GM10266 (cell line): ENCODE measurements around the gene RABEP2.
A peak's percentile ranks its signal among the peaks of the same experiment; 100 is the strongest.
"Not testable (repeated sequence)": the region's sequence is repeated elsewhere in the genome, so short reads cannot be mapped to it uniquely, and the experiment has no call there.

Experiments
- DNase-seq: peaks from one replicate; pipeline ENCODE4 v3.0.0; 2012; ENCODE audit errors: extremely low spot score
- TF ChIP-seq, protein P1 (sequence below): IDR thresholded peaks from 2 replicates; pipeline ENCODE4 v1.5.1; 2012; ENCODE audit warnings: mild to moderate bottlenecking, low read depth; ENCODE audit not compliant: control insufficient read depth, insufficient read depth; ENCODE audit errors: missing control alignments

Gene RABEP2

DNA sequence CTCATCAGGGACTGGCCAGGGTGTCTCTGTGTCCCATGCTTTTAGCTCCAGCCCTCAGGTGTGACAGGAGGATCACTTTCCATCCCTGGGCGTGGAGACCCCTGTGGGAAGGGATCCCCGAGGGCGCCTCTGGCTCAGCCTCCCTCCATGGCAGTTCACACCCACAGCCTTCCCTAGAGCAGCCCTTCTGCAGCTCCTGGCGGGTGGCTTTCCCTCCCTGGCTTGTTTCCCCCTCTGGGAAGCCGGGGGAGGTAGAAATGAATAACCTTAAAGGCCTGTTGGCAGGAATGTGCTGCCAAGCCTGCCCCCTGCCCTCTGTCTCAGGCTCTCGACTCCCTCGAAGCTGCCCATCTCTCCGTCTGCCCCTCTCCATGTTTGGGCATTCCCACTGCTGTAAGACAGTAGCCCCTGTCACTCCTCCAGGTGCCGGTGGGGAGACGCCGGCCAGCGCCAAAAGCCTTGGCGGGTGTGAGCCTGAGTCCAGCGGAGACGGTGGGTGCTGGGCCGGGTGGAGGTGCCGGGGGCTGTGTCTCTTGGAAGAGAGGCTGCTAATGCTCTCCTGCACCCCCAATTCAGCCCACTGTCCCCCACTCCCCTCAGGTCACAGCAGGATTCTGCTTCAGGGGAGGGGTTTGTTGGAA lies 48.9 kb downstream of the RABEP2 start:
- DNase-seq, result no peak
- TF ChIP-seq, protein P1, sequence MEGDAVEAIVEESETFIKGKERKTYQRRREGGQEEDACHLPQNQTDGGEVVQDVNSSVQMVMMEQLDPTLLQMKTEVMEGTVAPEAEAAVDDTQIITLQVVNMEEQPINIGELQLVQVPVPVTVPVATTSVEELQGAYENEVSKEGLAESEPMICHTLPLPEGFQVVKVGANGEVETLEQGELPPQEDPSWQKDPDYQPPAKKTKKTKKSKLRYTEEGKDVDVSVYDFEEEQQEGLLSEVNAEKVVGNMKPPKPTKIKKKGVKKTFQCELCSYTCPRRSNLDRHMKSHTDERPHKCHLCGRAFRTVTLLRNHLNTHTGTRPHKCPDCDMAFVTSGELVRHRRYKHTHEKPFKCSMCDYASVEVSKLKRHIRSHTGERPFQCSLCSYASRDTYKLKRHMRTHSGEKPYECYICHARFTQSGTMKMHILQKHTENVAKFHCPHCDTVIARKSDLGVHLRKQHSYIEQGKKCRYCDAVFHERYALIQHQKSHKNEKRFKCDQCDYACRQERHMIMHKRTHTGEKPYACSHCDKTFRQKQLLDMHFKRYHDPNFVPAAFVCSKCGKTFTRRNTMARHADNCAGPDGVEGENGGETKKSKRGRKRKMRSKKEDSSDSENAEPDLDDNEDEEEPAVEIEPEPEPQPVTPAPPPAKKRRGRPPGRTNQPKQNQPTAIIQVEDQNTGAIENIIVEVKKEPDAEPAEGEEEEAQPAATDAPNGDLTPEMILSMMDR, result no peak

DNA sequence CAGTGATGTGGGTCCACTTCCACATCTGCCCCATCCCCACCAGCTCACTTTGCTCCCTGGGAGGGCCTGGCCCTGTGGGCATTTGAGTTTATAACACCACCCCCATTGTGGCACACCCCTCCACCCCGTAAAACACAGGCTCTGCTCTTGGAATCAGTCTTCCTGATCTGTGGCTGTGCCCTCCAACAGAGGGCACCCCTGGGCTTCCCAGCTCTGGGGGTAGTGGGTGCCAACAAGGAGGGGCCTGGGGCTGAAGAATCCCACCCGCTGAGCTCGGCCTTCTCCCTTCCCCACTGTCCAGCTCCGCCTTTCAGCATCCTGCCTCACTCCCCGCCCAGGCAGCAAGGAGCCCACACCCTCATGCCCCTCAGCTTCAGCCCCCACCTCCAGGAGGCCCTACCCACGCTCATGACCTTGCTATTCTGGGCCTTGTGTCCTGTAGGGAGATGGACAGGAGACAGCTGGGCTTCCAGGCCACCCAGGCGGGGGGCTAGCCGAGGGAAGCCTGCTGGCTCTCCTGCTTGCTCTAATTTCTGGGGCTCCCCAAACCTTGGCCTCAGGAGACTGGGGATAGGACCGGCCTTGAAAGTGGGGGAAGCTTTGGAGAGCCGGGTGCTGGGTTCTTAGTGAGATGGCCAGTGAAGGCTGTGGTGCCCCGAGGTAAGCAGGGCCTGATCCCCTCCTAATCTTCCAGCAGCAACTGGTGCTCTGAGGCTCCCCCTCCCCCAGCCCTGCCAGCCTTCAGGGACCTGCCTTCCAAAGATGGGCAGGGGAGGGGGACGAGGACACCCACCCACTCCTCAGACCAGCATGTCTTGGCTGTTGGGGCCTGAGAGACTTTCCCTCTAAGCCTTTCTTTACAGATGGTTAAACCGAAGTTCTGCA lies 49.7 kb downstream of the RABEP2 start:
- TF ChIP-seq, protein P1, result peak; percentile 17
- DNase-seq, result no peak

DNA sequence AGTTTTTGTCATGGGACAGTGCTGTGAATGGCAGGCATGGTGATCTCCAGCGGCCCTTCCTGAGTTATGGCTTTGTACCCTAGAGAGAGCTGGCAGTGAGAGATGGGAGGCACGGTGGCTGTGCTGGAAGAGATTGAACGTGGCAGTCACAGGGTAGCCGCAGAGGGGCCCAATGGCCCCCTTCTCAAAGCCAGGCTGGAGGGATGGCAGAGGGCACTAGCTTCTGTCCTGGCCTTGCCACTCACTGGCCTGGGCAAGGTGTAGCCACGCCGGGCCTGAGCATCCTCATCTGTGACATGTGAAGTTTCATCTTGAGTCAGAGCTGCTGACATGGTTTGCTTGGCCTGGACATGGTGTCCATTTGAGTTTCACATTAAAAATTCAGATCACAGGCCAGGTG lies 50.6 kb downstream of the RABEP2 start:
- TF ChIP-seq, protein P1, result no peak
- no peak for DNase-seq

DNA sequence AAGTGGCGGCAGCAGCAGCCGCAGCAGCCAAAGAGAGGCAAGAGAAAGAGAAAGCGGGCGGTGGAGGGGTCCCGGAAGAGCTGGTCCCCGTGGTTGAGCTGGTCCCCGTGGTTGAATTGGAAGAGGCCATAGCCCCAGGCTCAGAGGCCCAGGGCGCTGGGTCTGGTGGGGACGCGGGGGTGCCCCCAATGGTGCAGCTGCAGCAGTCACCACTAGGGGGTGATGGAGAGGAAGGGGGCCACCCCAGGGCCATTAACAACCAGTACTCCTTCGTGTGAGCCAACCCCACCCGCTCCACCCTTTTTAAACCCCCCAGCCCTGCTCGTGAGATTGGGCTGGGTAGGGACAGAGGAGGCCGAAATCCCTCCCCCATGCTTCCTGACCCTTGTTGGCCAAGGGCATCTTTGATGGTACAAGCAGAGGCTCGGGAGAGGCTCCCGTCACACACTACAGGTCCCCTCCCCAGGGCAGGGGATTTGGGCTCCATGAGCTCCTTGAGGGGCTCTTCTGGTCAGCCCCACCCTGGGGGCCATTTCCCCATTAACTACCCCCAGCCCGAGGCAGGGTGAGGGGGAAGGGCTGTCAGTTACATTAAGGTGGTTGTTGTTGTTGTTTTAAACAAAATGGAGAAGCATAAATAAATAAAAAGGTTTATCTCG lies 51.4 kb downstream of the RABEP2 start:
- DNase-seq, result peak; percentile 78
- TF ChIP-seq, protein P1, result peak; percentile 71

DNA sequence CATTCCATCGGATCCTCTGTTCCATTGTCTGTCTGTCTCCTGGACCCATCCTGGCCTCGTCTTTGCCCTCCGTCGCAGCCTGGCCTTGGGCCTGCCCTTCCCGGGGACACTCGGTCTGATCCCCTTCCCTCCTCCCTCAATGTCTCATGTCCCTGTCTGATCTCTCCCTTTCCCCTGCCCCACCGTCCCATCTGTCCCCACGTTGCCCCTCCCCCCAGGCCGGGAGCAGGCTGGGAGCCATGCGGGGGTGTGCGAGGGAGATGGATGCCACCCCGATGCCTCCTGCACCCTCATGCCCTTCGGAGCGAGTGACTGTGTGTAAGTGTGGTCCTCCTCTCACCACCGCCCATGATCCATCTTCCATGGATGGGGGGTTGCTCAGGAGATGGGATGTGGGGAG lies 52.1 kb downstream of the RABEP2 start:
- TF ChIP-seq, protein P1, result no peak
- DNase-seq, result no peak

DNA sequence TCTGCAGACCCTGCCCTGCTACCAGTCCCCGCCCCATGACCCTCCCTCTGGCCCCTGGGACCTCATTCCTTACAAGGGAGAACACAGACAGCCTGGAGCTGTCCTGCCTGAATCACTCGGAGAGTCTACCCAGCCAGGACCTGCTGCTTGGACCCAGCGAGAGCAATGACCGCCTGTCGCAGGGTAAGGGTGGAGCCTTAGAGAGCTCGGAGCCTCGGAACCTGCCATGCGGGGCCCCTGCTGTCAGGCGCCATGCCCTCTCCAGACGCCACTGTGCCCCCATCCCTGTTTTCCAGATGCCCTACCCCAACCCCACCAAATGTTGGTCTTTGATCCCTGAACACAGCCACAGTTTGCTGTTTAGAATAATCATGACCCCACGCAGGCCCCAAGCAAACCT lies 55.8 kb downstream of the RABEP2 start:
- DNase-seq, result no peak
- TF ChIP-seq, protein P1, result no peak

DNA sequence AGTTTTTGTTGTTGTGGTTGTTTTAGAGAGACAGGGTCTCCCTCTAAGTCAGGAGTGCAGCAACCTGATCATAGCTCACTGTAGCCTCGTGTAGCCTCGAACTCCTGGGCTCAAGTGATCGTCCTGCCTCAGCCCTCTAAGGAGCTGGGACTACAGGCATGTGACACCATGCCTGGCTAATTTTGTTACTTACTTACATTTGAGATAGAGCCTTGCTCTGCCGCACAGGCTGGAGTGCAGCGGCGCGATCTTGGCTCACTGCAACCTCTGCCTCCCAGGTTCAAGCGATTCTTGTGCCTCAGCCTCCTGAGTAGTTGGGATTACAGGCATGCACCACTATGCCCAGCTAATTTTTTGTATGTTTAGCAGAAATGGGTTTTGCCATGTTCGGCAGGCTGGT lies 57.4 kb downstream of the RABEP2 start:
- DNase-seq, result not testable (repeated sequence)
